Central memory CD8-positive, alpha-beta T cell (primary cell): Measurements from ENCODE around the gene LRRC14B.

Experiments
- ATAC-seq: fragments of 150-1000 bp; cut with Tn5 transposase; replicated peaks from 2 replicates; pipeline ENCODE4 v1.10.0; 2022; ENCODE audit warnings: mild to moderate bottlenecking, moderate FRiP score, moderate number of reproducible peaks; ENCODE audit not compliant: poor library complexity, severe bottlenecking; ENCODE audit errors: extremely low read depth
- DNase-seq, 2 donors: peaks; one replicate each; pipeline ENCODE4 v3.0.0; 2021; ENCODE audit warnings: low spot score in 2 of 2
- H3K27ac Mint-ChIP-seq: one replicate; pipeline ENCODE4 v1.8.0; 2022; ENCODE audit warnings: low read depth, mild to moderate bottlenecking, moderate library complexity, mixed read lengths
- H3K27me3 Mint-ChIP-seq: one replicate; pipeline ENCODE4 v1.8.0; 2022; ENCODE audit warnings: mixed read lengths
- H3K36me3 Mint-ChIP-seq: one replicate; pipeline ENCODE4 v1.8.0; 2022; ENCODE audit warnings: mild to moderate bottlenecking, moderate library complexity, mixed read lengths; ENCODE audit not compliant: insufficient read depth
- H3K4me1 Mint-ChIP-seq: one replicate; pipeline ENCODE4 v1.8.0; 2022; ENCODE audit warnings: mixed read lengths
- H3K4me3 Mint-ChIP-seq: one replicate; pipeline ENCODE4 v1.8.0; 2022; ENCODE audit warnings: mild to moderate bottlenecking, moderate library complexity, mixed read lengths
- H3K9me3 Mint-ChIP-seq: one replicate; pipeline ENCODE4 v1.8.0; 2022; ENCODE audit warnings: mixed read lengths

The LRRC14B gene

GRCh38 chr5:154826-155225 is 36.5 kb upstream of the LRRC14B start:
- peaks cover 1% of the 10 kb centered on the region for H3K36me3 Mint-ChIP-seq
- no peak overlapping the region for H3K27ac Mint-ChIP-seq
- H3K27me3 Mint-ChIP-seq = peaks cover 47% of the 10 kb centered on the region
- ATAC-seq = no peak
- H3K4me1 Mint-ChIP-seq = peaks cover 3% of the 10 kb centered on the region
- no peak overlapping the region for H3K4me3 Mint-ChIP-seq
- no peak for DNase-seq
- H3K9me3 Mint-ChIP-seq = no peaks in the 10 kb centered on the region

- Mint-ChIP-seq H3K27ac (no peak overlapping the region), H3K36me3 (peaks cover 2% of the 10 kb centered on the region), H3K9me3 (no peaks in the 10 kb centered on the region), H3K27me3 (peaks cover 57% of the 10 kb centered on the region), H3K4me3 (no peak overlapping the region), H3K4me1 (peaks cover 5% of the 10 kb centered on the region)
- ATAC-seq = no peak
- DNase-seq = no peak
Measured at GRCh38 chr5:155651-156410, 35.5 kb upstream of the LRRC14B start.

- DNase-seq = no peak
- Mint-ChIP-seq H3K36me3 (peaks cover 2% of the 10 kb centered on the region), H3K4me3 (no peak overlapping the region), H3K4me1 (peaks cover 5% of the 10 kb centered on the region), H3K27ac (no peak overlapping the region), H3K27me3 (peaks cover 64% of the 10 kb centered on the region), H3K9me3 (no peaks in the 10 kb centered on the region)
- no peak for ATAC-seq
Measured at GRCh38 chr5:156411-157072, 34.8 kb upstream of the LRRC14B start.

GRCh38 chr5:157126-157715 is 34.1 kb upstream of the LRRC14B start:
- no peak for ATAC-seq
- Mint-ChIP-seq H3K9me3 (no peaks in the 10 kb centered on the region), H3K4me3 (no peak overlapping the region), H3K27me3 (peaks cover 70% of the 10 kb centered on the region), H3K27ac (no peak overlapping the region), H3K4me1 (peaks cover 5% of the 10 kb centered on the region), H3K36me3 (peaks cover 1% of the 10 kb centered on the region)
- DNase-seq = no peak

- H3K27ac Mint-ChIP-seq = no peak overlapping the region
- peaks cover 70% of the 10 kb centered on the region for H3K27me3 Mint-ChIP-seq
- no peak for DNase-seq
- peaks cover 5% of the 10 kb centered on the region for H3K4me1 Mint-ChIP-seq
- H3K4me3 Mint-ChIP-seq = no peak overlapping the region
- H3K9me3 Mint-ChIP-seq = no peaks in the 10 kb centered on the region
- no peak for ATAC-seq
- peaks cover 1% of the 10 kb centered on the region for H3K36me3 Mint-ChIP-seq
Measured at GRCh38 chr5:157801-158200, 33.5 kb upstream of the LRRC14B start.

- no peak for ATAC-seq
- peaks cover 5% of the 10 kb centered on the region for H3K4me1 Mint-ChIP-seq
- DNase-seq = no peak
- H3K36me3 Mint-ChIP-seq = peaks cover 1% of the 10 kb centered on the region
- no peak overlapping the region for H3K27ac Mint-ChIP-seq
- peaks cover 70% of the 10 kb centered on the region for H3K27me3 Mint-ChIP-seq
- no peaks in the 10 kb centered on the region for H3K9me3 Mint-ChIP-seq
- no peak overlapping the region for H3K4me3 Mint-ChIP-seq
Measured at GRCh38 chr5:158807-159447, 32.4 kb upstream of the LRRC14B start.

- no peak for DNase-seq
- Mint-ChIP-seq H3K4me1 (peaks cover 5% of the 10 kb centered on the region), H3K9me3 (no peaks in the 10 kb centered on the region), H3K36me3 (peaks cover 1% of the 10 kb centered on the region), H3K4me3 (no peak overlapping the region), H3K27ac (peak overlapping the region; percentile 80), H3K27me3 (peaks cover 64% of the 10 kb centered on the region)
- ATAC-seq = no peak
Measured at GRCh38 chr5:159448-160172, 31.7 kb upstream of the LRRC14B start.

- Mint-ChIP-seq H3K4me1 (peaks cover 5% of the 10 kb centered on the region), H3K27me3 (peaks cover 60% of the 10 kb centered on the region), H3K27ac (peak overlapping the region; percentile 80), H3K4me3 (no peak overlapping the region), H3K9me3 (no peaks in the 10 kb centered on the region), H3K36me3 (peaks cover 1% of the 10 kb centered on the region)
- DNase-seq (no peak), ATAC-seq (no peak)
Measured at GRCh38 chr5:160173-160510, 31.2 kb upstream of the LRRC14B start.

- Mint-ChIP-seq H3K4me3 (no peak overlapping the region), H3K27me3 (peaks cover 53% of the 10 kb centered on the region), H3K4me1 (peaks cover 5% of the 10 kb centered on the region), H3K27ac (no peak overlapping the region), H3K36me3 (peaks cover 1% of the 10 kb centered on the region), H3K9me3 (no peaks in the 10 kb centered on the region)
- no peak for ATAC-seq
- no peak for DNase-seq
Measured at GRCh38 chr5:160921-161802, 30.1 kb upstream of the LRRC14B start.

- Mint-ChIP-seq H3K4me1 (peaks cover 5% of the 10 kb centered on the region), H3K36me3 (peaks cover 1% of the 10 kb centered on the region), H3K27me3 (peaks cover 47% of the 10 kb centered on the region), H3K9me3 (no peaks in the 10 kb centered on the region), H3K27ac (no peak overlapping the region), H3K4me3 (no peak overlapping the region)
- no peak for DNase-seq
- no peak for ATAC-seq
Measured at GRCh38 chr5:161803-162110, 29.5 kb upstream of the LRRC14B start.

GRCh38 chr5:162190-162564 is 29.1 kb upstream of the LRRC14B start:
- Mint-ChIP-seq H3K4me1 (peaks cover 5% of the 10 kb centered on the region), H3K4me3 (no peak overlapping the region), H3K27ac (no peak overlapping the region), H3K9me3 (no peaks in the 10 kb centered on the region), H3K27me3 (peaks cover 43% of the 10 kb centered on the region), H3K36me3 (peaks cover 1% of the 10 kb centered on the region)
- DNase-seq (no peak), ATAC-seq (no peak)
